NCI-H748 (cell line): ENCODE measurements around the gene ADGRB3.

Experiments
- DNase-seq: peaks from one replicate; lab custom pipeline; 2025; ENCODE audit not compliant: unreplicated experiment; lab: John Stamatoyannopoulos, UW

Gene ADGRB3

DNA sequence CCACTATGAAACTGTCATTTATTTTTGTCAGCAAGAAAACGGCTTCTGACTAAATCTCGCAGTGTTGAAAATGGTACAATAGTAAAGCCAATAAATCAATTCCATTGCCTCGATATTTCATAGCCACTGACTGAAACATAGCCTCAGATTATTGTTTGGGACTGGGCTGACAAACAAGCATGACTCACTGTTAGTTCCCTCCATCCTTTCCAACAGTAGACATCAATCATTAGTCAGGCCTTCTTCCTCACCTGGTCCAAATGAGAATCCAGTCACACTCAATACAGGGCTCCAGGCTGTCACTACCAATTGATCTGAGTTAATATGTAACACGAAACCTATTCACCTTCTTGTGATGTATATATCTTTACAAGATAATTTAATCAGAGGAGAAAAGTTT is 66.1 kb downstream of the ADGRB3 start:
- DNase-seq: no peak

GRCh38 chr6:68704485-68704884 is 69.4 kb downstream of the ADGRB3 start:
- no peak for DNase-seq

DNA sequence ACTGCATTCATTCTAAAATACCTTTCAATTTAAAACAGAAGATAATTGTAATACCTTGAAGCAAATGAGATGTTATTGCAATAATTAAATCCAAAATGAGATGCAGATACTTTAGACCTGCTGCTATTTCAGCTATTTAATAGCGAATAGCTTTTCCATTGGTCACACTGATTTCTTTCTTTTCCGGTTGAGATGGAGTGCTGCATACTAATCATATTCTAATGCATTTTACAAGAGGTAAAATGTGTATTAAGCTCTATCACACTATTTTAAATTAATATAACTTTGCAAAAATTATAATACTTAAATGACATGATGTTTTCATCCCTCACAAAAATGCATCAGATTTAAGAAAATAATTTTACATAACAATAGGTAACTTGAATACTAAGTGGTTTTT is 74.0 kb downstream of the ADGRB3 start:
- no peak for DNase-seq

DNA sequence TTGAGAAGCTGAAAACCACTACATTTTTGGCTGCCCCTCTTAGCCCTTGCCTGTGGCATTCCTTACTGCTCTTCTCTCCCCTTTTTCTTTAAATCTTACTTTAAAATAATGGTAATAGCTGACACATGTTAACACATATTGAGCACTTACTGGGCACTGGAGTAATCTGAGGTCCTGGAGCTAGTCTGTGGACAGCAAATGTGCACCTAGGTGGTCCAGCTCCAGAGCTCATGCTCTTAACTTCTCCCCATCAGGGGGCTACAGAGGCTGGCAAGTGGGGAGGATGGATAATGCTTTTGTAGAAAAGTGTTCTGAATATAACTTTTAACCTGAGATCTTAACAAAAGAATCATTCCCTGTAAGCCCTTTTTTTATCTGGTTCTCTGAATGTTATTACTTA is 74.8 kb downstream of the ADGRB3 start:
- DNase-seq: no peak

DNA sequence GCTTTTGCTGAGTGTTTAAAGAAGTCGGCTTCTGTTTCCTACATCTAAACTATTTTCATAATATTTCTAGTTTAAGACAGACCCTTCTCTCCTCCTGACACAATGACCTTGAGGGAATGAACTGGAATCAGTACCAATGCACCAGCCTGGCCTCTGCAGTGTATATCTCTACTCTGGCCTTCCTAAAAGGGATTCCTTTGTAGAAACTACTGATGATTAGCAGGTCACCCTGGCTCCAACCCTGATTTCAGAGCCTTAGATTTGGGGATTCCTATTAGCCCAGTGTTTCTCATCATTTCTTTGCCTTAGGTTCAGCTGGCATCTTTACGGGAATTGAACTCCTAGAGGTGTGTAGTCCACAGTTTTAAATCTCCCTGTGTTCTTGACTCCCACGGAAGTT is 75.4 kb downstream of the ADGRB3 start:
- DNase-seq: no peak

DNA sequence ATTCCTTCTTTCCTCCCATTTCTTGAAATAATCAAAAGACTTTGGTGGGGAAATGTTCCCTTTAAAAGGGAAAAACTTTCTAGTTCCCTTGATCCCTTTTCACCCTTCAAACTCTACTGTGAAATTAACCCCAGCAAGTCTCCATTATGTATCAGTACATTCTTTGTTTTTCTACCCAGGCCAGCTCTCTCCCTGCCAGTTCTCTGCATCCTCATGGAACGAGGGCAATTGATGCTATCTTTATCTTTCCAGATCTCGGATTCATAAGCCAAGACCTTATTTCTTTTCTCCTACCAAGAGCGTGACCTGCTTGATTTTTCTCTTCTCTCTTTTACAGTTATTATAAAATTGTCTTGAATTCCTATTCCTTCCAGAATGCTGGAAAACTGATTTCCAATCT is 75.8 kb downstream of the ADGRB3 start:
- DNase-seq: no peak

DNA sequence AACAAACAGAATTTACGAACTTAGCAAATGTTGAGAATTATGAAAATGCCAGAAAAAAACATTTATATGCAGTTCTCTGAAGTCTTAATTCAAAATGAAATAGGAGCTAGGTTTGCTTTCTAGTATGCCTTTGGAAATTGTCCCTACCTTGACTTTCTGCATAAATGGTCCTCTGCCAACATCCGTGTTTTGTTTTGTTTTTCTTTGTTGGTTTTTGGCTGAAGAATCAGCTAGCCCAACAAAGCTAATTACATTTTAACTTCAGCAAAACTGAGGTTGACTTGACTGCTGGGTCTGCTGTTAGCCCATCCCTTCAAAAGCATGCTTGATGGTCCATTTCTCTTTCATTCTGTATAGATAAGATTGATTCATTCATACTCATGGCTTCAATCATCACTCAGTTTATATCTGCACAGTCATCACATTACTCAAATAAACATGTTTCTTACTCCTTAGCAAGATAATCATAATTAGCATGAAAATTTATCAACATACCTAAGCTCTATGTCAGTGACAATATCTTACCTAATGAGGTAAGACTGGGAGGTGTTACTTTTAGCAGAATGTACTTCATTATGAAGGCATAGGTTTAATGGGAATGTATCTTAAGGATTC is 76.4 kb downstream of the ADGRB3 start:
- DNase-seq: no peak

- DNase-seq: no peak
These were observed 81.5 kb downstream of the ADGRB3 start for GRCh38 chr6:68716620-68717019.

DNA sequence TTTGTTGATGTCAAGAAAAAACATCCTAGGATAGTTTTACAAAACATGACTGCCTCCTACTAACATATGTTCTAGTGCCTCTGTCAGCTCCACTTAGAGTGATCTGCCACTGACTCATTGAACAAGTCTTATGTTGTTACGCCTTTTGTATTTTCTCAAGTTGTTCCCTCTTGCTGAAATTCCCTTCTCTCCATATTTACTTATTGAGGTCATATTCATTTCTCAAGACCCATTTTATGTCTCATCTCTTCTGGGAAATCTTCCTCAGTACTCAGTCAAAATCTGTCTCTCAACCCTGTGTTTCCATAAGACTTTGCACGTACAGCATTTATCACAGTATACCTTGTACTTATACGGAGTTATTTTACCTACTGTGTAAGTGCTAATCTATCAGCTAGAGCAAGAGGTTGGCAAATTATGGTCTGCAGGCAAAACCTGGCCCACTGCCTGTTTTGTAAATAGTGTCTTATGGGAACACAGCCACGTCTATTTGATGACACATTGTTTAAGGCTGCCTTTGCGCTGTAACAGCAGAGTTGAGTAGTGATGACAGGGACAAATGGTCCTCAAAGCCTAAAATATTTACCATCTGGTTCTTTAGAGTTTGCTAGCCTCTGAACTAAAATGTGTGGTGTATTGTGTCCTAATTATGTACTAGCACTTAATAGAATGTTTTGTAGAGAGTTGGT is 83.4 kb downstream of the ADGRB3 start:
- peak; percentile 95 for DNase-seq

DNA sequence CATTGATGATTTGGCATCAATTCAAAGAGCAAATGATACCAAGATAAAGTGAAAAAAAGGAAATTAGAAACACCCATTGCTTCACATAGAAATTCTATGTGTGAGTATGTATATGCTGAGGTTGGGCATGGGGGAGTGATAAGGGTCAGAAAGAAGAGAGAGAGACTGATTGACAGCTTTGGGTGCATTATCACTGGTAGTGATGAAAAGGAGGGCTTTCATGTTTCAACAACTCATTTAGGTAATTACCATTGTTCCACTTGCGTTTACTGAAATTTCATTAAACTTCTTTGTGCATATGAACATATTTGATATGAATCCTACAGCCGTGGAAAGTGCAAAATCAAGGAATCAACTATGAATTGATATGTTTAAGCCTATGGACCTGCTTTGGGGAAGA is 84.7 kb downstream of the ADGRB3 start:
- DNase-seq: no peak

GRCh38 chr6:68722891-68723527 is 87.9 kb downstream of the ADGRB3 start:
- DNase-seq: no peak

GRCh38 chr6:68724060-68724459 is 89.0 kb downstream of the ADGRB3 start:
- DNase-seq: no peak

GRCh38 chr6:68726337-68726736 is 91.3 kb downstream of the ADGRB3 start:
- DNase-seq: no peak

DNA sequence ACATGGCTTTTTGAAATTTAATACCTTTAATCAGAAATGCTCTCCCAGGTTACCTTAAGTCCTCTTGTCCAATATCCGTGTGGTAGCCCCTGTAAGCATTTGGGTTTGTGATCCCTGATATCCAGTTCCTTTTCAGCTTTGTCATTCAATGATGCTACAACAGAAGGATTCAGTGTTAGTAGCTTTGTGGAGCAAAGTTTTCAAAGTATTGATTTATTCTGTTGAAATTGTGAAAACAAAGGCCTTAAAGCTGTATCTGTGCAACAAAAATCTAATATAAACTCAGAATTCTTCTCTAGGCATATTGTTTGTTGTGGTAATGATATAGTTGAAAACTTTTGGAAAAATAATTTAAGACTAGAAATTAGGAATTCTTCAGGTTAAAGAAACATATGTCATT is 91.9 kb downstream of the ADGRB3 start:
- DNase-seq: no peak

GRCh38 chr6:68727699-68728098 is 92.6 kb downstream of the ADGRB3 start:
- DNase-seq: no peak

- DNase-seq: no peak
These were observed 93.3 kb downstream of the ADGRB3 start for GRCh38 chr6:68728159-68728979.

GRCh38 chr6:68729377-68729903 is 94.4 kb downstream of the ADGRB3 start:
- no peak for DNase-seq

- DNase-seq: no peak
These were observed 95.4 kb downstream of the ADGRB3 start for GRCh38 chr6:68730291-68731054.

- DNase-seq: no peak
These were observed 97.3 kb downstream of the ADGRB3 start for GRCh38 chr6:68732423-68732822.

GRCh38 chr6:68735866-68736265 is 100.8 kb downstream of the ADGRB3 start:
- DNase-seq: no peak

DNA sequence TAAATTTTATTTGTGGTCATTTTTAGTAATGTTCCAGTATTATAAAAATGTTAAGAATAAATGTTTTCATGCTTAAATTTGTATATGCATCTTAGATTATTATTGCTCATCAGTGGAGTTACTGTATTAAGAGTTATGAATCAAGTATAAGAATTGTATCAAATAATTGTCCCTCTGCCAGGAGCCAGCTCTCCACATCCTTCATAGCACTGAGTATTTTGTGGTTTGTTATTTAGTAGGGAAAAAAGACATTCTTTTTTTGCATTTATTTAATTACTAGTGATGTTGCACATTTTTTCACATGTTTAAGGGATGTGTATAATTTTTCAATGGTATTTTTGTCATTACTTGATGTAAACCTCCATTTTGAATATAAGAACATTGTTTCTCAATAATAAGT is 102.0 kb downstream of the ADGRB3 start:
- DNase-seq: no peak
